CD4-positive, CD25-positive, alpha-beta regulatory T cell (primary cell): Measurements from ENCODE around the gene PHACTR3. TPM values are rescaled to one million over a fixed set of nuclear protein-coding genes. Genes with fewer than 3 reads are reported as not detected.

Experiments
- ATAC-seq, 2 donors: fragments of 150-1000 bp; cut with Tn5 transposase; one replicate each; pipeline ENCODE4 v1.10.0; 2021; ENCODE audit warnings: low read depth in 2 of 2, moderate number of reproducible peaks in 2 of 2, moderate library complexity in 1 of 2
- DNase-seq, 3 donors: peaks; one replicate each; pipeline versions ENCODE4 v3.0.0 to v3.0.0-alpha.2; 2012 to 2022; ENCODE audit warnings: mixed read lengths in 1 of 3
- H3K27ac ChIP-seq: one replicate; pipeline ENCODE4 v1.7.0; 2013; ENCODE audit warnings: mild to moderate bottlenecking, low read length; ENCODE audit not compliant: insufficient read depth, poor library complexity, severe bottlenecking
- H3K27me3 ChIP-seq: one replicate; pipeline ENCODE4 v1.7.0; 2013; ENCODE audit warnings: low read length; ENCODE audit not compliant: control insufficient read depth, insufficient read depth
- H3K36me3 ChIP-seq: one replicate; pipeline ENCODE4 v1.7.0; 2013; ENCODE audit warnings: mild to moderate bottlenecking, low read length, moderate library complexity; ENCODE audit not compliant: control insufficient read depth, insufficient read depth
- H3K4me1 ChIP-seq: 2 replicates; pipeline ENCODE4 v1.7.0; 2013; ENCODE audit warnings: mild to moderate bottlenecking, low read length; ENCODE audit not compliant: insufficient read depth, control insufficient read depth, poor library complexity, severe bottlenecking
- H3K4me3 ChIP-seq: one replicate; pipeline ENCODE4 v1.7.0; 2013; ENCODE audit warnings: low read depth, mild to moderate bottlenecking, low read length, moderate library complexity
- H3K9me3 ChIP-seq, 2 experiments: 1 replicate in 1 of 2; 2 replicates in 1 of 2; pipeline ENCODE4 v1.7.0; 2013; ENCODE audit warnings: low read length in 2 of 2, mild to moderate bottlenecking in 1 of 2, moderate library complexity in 1 of 2; ENCODE audit not compliant: control insufficient read depth in 2 of 2
- H3K27ac Mint-ChIP-seq, 3 donors: one replicate each; pipeline ENCODE4 v1.8.0; 2020 to 2022; ENCODE audit warnings: mild to moderate bottlenecking in 3 of 3, mixed read lengths in 3 of 3, moderate library complexity in 2 of 3
- H3K27me3 Mint-ChIP-seq: one replicate; pipeline ENCODE4 v1.8.0; 2022; ENCODE audit warnings: mild to moderate bottlenecking, mixed read lengths
- H3K36me3 Mint-ChIP-seq: one replicate; pipeline ENCODE4 v1.8.0; 2020; ENCODE audit warnings: mixed read lengths
- H3K4me1 Mint-ChIP-seq, 4 donors: one replicate each; pipeline ENCODE4 v1.8.0; 2020 to 2022; ENCODE audit warnings: mixed read lengths in 4 of 4, mild to moderate bottlenecking in 1 of 4
- H3K4me3 Mint-ChIP-seq, 4 donors: one replicate each; pipeline ENCODE4 v1.8.0; 2020 to 2022; ENCODE audit warnings: mild to moderate bottlenecking in 4 of 4, mixed read lengths in 4 of 4, moderate library complexity in 3 of 4
- H3K9me3 Mint-ChIP-seq, 7 donors: one replicate each; pipeline ENCODE4 v1.8.0; 2020 to 2022; ENCODE audit warnings: mixed read lengths in 7 of 7, mild to moderate bottlenecking in 3 of 7, moderate library complexity in 2 of 7
- polyA plus RNA-seq, 4 donors: library from polyadenylated mRNA; unstranded; fragments of 300-500 nt; fragmentation: Illumina TruSeq; gene quantifications; one replicate each; pipeline ENCODE4 v1.2.3, GENCODE V29; 2021
- total RNA-seq: library from RNA; stranded (reverse); gene quantifications from one replicate; pipeline ENCODE4 v1.2.3, GENCODE V29; 2022

The PHACTR3 gene
- total and polyA plus RNA-seq, 5 donors from 2014 or later = not detected

DNA sequence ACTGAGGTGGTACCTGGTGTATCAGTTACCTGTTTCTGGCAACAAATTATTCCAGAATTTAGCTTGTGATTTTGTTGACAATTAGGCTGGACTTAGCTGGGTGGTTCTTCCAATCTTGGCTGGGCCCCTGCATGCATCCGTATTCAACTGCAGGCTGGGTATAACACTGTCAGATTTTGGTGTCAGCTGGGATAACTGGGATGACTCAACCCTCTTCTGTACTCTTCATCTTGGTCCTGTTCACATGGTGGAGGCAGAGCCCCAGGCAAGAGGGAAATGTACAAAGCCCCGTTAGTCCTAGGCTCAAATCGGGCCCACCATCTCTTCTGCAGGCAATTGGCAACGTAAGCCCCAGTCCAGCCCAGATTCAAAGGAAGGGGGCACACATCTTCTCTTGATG lies 89.2 kb downstream of the PHACTR3 start:
- H3K4me1 ChIP-seq = no peaks in the 10 kb centered on the region
- DNase-seq (no peak), ATAC-seq (no peak)
- no peaks in the 10 kb centered on the region for H3K9me3 ChIP-seq
- H3K9me3 Mint-ChIP-seq = peaks cover 0 to 4% (median 0%) of the 10 kb centered on the region in 7 donors
- no peaks in the 10 kb centered on the region for H3K4me1 Mint-ChIP-seq
- no peaks in the 10 kb centered on the region for H3K36me3 Mint-ChIP-seq
- H3K4me3 Mint-ChIP-seq = no peak overlapping the region
- no peaks in the 10 kb centered on the region for H3K36me3 ChIP-seq
- H3K27me3 ChIP-seq = no peaks in the 10 kb centered on the region
- no peak overlapping the region for H3K27ac Mint-ChIP-seq
- H3K27me3 Mint-ChIP-seq = no peaks in the 10 kb centered on the region
- no peak overlapping the region for H3K27ac ChIP-seq
- H3K4me3 ChIP-seq = no peak overlapping the region

DNA sequence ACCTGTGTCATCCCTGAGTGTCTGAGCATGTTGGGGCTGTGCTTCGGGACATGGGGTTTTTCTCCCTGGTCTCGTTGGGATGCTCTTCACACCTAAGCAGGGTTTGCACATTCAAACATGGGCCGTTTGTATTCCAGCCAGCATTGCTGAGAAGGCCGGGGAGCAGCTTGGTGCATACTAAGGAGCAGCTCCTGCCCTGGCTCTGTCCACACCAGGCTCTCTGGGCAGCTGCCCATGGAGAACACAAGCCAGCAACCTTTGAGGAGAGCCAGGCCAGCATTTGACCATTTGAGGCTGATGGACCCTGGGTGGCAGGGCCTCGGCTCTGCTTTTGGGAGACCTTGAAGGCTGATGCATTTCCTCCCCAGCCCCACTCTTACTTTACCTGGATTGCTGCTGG lies 92.1 kb downstream of the PHACTR3 start:
- DNase-seq (no peak), ATAC-seq (no peak)
- Histone ChIP-seq H3K9me3 (no peaks in the 10 kb centered on the region), H3K27ac (no peak overlapping the region), H3K27me3 (no peaks in the 10 kb centered on the region), H3K36me3 (no peaks in the 10 kb centered on the region), H3K4me3 (no peak overlapping the region), H3K4me1 (no peaks in the 10 kb centered on the region)
- Mint-ChIP-seq H3K4me3 (no peak overlapping the region), H3K27me3 (no peaks in the 10 kb centered on the region), H3K4me1 (no peaks in the 10 kb centered on the region), H3K36me3 (no peaks in the 10 kb centered on the region), H3K27ac (no peak overlapping the region), H3K9me3 (peaks cover 0 to 2% (median 0%) of the 10 kb centered on the region in 7 donors)

DNA sequence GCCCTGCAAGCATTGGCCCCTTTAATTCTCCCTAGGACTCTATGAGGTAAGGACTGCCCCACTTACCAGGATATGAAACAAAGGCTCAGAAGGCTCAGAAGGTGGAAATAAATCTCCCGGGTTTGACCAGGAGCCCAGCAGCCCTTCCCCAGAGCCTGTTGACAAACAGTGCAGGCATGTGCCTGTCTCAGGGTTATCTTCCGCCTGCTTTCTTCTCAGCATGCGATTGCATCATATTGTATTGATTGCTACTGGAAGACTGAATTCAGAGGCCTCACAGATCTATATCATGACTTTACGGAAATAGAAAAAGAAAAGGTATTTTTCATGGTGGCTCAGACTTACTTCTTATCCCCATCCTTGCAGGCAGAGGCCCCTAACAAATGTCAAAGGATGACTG lies 92.7 kb downstream of the PHACTR3 start:
- DNase-seq (no peak), ATAC-seq (no peak)
- Mint-ChIP-seq H3K4me1 (no peaks in the 10 kb centered on the region), H3K36me3 (no peaks in the 10 kb centered on the region), H3K27ac (no peak overlapping the region), H3K27me3 (no peaks in the 10 kb centered on the region), H3K9me3 (peaks cover 0 to 2% (median 0%) of the 10 kb centered on the region in 7 donors), H3K4me3 (no peak overlapping the region)
- Histone ChIP-seq H3K4me1 (no peaks in the 10 kb centered on the region), H3K4me3 (no peak overlapping the region), H3K9me3 (no peaks in the 10 kb centered on the region), H3K27ac (no peak overlapping the region), H3K36me3 (no peaks in the 10 kb centered on the region), H3K27me3 (no peaks in the 10 kb centered on the region)

DNA sequence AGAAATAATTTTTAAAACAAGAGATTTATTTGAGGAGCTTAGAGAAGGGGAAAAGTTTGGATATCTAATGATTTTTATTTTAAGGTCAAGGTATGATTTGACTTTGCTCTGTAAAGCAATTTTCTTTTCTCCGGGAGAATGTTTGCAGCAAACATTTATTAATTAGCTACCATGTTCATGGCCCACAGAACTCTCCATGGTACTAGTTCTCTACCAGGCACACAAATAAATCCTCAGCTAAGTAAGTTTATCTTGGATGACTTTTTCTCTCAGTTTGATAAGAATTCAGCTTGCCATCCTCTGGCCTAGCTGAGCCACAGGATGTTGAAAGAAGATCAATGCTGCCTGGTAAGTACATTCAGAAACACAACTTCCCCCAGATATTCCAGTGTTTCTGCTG lies 94.3 kb downstream of the PHACTR3 start:
- ATAC-seq (no peak), DNase-seq (no peak)
- Histone ChIP-seq H3K27me3 (no peaks in the 10 kb centered on the region), H3K27ac (no peak overlapping the region), H3K4me3 (no peak overlapping the region), H3K4me1 (no peaks in the 10 kb centered on the region), H3K9me3 (no peaks in the 10 kb centered on the region), H3K36me3 (no peaks in the 10 kb centered on the region)
- Mint-ChIP-seq H3K27ac (no peak overlapping the region), H3K4me1 (no peaks in the 10 kb centered on the region), H3K27me3 (no peaks in the 10 kb centered on the region), H3K4me3 (no peak overlapping the region), H3K9me3 (peaks cover 0 to 3% (median 0%) of the 10 kb centered on the region in 7 donors), H3K36me3 (no peaks in the 10 kb centered on the region)

DNA sequence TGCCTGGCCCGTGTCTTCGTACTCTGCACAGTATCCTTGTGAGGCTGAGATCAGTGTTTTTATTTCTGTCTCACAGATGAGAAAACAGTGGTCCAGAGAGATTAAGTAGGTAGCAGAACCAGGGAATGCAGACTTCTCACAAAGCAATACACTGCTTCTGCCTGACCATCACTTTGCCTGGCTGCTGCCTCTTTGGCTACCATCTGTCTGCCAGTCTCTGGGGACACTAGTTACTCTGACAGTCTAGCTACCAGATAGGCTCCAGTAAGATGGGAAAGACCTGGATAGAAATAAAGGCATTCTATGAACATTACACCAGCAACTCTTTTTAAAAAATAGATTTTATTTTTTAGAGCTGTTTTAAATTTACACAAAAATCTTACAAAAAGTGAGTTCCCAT lies 96.9 kb downstream of the PHACTR3 start:
- no peaks in the 10 kb centered on the region for H3K36me3 ChIP-seq
- Mint-ChIP-seq H3K27me3 (no peaks in the 10 kb centered on the region), H3K9me3 (peaks cover 0 to 3% (median 0%) of the 10 kb centered on the region in 7 donors), H3K4me1 (no peaks in the 10 kb centered on the region), H3K36me3 (no peaks in the 10 kb centered on the region), H3K27ac (no peak overlapping the region), H3K4me3 (no peak overlapping the region)
- no peaks in the 10 kb centered on the region for H3K9me3 ChIP-seq
- ATAC-seq = no peak
- DNase-seq = no peak
- no peaks in the 10 kb centered on the region for H3K27me3 ChIP-seq
- H3K27ac ChIP-seq = no peak overlapping the region
- H3K4me1 ChIP-seq = no peaks in the 10 kb centered on the region
- no peak overlapping the region for H3K4me3 ChIP-seq

DNA sequence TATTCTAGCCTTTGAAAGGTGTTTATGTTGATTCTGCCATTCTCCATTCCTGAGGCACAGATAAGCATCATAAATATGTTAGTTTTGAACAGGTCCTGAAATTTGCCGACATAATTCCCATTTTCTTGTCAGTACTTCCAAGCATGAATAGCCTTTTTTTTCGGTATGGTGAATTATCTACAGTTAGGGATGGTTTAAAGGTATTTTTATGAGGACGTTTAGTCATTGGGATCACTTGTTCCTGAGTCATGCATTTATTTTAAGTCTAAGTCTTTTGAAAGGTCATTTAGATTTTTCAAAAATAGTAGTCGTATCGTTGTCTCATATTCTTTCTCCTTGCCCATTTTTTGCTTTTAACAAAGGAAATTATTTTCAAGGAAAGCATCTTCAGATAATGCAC lies 98.7 kb downstream of the PHACTR3 start:
- no peaks in the 10 kb centered on the region for H3K27me3 Mint-ChIP-seq

DNA sequence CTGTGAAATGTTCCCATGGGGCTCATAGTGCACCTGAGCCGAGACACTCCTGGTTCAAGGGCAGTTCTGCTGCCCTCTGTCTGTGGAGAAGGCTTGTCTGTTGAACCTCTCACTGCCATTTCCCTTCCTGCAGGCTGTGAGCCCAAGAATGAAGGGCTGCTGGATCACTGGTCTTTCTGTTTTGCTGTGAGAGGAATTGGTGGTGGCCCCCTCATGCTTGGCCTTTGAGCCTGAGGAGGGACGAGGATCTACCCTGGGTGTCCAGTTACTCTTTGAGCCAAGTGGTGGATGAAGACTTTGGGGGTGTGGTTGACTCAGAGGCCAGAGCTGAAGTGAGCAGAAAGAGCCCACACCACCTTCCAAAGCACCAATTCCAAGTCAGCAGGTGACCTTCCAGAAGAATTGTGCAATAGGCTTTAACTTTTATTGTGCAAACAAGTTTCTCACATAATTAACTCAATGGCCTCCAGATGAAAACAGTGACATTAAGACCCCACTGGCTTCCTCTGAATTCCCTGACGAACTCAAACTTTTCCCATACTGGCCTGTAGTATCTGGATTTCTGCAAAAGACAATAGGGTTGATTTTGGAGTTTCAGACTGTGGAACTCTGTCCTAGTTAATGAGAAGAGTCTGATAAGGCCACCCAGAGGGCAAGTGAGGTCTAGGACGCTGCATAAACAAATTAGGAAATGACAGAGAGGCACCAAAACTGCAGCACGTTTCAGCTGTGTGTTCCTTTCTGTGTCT lies 101.5 kb downstream of the PHACTR3 start:
- no peak for ATAC-seq
- H3K27ac ChIP-seq = no peak overlapping the region
- H3K4me3 ChIP-seq = no peak overlapping the region
- H3K27me3 ChIP-seq = no peaks in the 10 kb centered on the region
- H3K4me1 ChIP-seq = no peaks in the 10 kb centered on the region
- no peaks in the 10 kb centered on the region for H3K36me3 ChIP-seq
- Mint-ChIP-seq H3K9me3 (peaks cover 0 to 4% (median 0%) of the 10 kb centered on the region in 7 donors), H3K27ac (no peak overlapping the region), H3K4me1 (no peaks in the 10 kb centered on the region), H3K36me3 (no peaks in the 10 kb centered on the region), H3K27me3 (no peaks in the 10 kb centered on the region), H3K4me3 (no peak overlapping the region)
- DNase-seq = no peak
- no peaks in the 10 kb centered on the region for H3K9me3 ChIP-seq

More for the DNA sequence above, 98.7 kb downstream of the PHACTR3 start:
- no peaks in the 10 kb centered on the region for H3K36me3 Mint-ChIP-seq
- H3K27ac Mint-ChIP-seq = peak overlapping the region in 1 of 3 donors; percentile 44
- no peak overlapping the region for H3K4me3 Mint-ChIP-seq
- peaks cover 0 to 2% (median 0%) of the 10 kb centered on the region in 7 donors for H3K9me3 Mint-ChIP-seq
- Histone ChIP-seq H3K4me1 (no peaks in the 10 kb centered on the region), H3K27me3 (no peaks in the 10 kb centered on the region), H3K9me3 (no peaks in the 10 kb centered on the region), H3K27ac (no peak overlapping the region), H3K4me3 (no peak overlapping the region), H3K36me3 (no peaks in the 10 kb centered on the region)
- DNase-seq (no peak), ATAC-seq (no peak)
- H3K4me1 Mint-ChIP-seq = no peaks in the 10 kb centered on the region

DNA sequence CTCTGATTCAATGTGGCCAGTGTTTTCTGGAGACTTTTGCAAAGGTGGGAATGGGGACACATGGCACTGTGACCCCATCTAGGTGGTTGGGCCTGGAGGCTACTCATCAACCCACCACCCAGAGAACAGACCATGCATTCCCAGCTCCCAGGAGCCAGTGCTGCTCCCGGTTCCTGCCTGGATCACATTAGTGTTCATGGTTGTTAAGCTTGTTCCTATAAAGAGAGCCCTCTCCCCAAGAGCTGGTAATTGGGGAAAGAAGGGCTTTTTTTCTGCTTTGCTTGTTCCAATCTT lies 102.0 kb downstream of the PHACTR3 start:
- no peak overlapping the region for H3K4me3 Mint-ChIP-seq
- no peaks in the 10 kb centered on the region for H3K36me3 ChIP-seq
- ATAC-seq = no peak
- no peaks in the 10 kb centered on the region for H3K4me1 ChIP-seq
- peaks cover 0 to 4% (median 0%) of the 10 kb centered on the region in 7 donors for H3K9me3 Mint-ChIP-seq
- H3K9me3 ChIP-seq = no peaks in the 10 kb centered on the region
- no peaks in the 10 kb centered on the region for H3K36me3 Mint-ChIP-seq
- H3K27me3 ChIP-seq = no peaks in the 10 kb centered on the region
- no peak overlapping the region for H3K4me3 ChIP-seq
- H3K27ac ChIP-seq = no peak overlapping the region
- no peak for DNase-seq
- no peak overlapping the region for H3K27ac Mint-ChIP-seq
- H3K4me1 Mint-ChIP-seq = no peaks in the 10 kb centered on the region
- H3K27me3 Mint-ChIP-seq = no peaks in the 10 kb centered on the region
